IMR-90 (cell line): ENCODE measurements around the gene IL20RA. TPM values are rescaled to one million over a fixed set of nuclear protein-coding genes. Genes with fewer than 3 reads are reported as not detected.

Experiments
- ATAC-seq: fragments of 200-7000 bp; cut with Tn5 transposase; 2 replicates; pipeline ENCODE4 v1.9.1; 2020; ENCODE audit warnings: low read depth, mild to moderate bottlenecking, moderate library complexity
- BruUV-seq: library from RNA; stranded (reverse); fragments of 400-500 nt; replicated peaks from 2 replicates; lab custom pipeline; 2021; lab: Mats Ljungman, UMichigan
- CTCF ChIA-PET: fragments of 300-600 bp; formaldehyde crosslinking; extraction: SDS; loops from one replicate; lab custom pipeline; 2021; ENCODE audit warnings: antibody characterized with exemption; lab: Yijun Ruan, JAX
- POLR2A ChIA-PET: fragments of 300-600 bp; sonication (Branson Sonifier 250); formaldehyde crosslinking; loops from one replicate; lab custom pipeline; 2022; ENCODE audit warnings: antibody characterized with exemption; ENCODE audit not compliant: unreplicated experiment; lab: Charles Lee
- DNase-seq: peaks from one replicate; pipeline ENCODE4 v3.0.0; 2013
- H2AFZ ChIP-seq: replicated peaks from 2 replicates; pipeline ENCODE3; 2013; ENCODE audit warnings: low read length, mild to moderate bottlenecking; ENCODE audit not compliant: poor library complexity
- H2AK5ac ChIP-seq: 2 replicates; pipeline ENCODE4 v1.6.1; 2013; ENCODE audit warnings: low read depth, low read length, inconsistent platforms
- H2AK9ac ChIP-seq: replicated peaks from 2 replicates; pipeline ENCODE3; 2013; ENCODE audit warnings: mild to moderate bottlenecking, low read depth, low read length, moderate library complexity; ENCODE audit not compliant: poor library complexity
- H2BK120ac ChIP-seq: 2 replicates; pipeline ENCODE4 v1.6.1; 2013; ENCODE audit warnings: low read depth, low read length, inconsistent platforms
- H2BK15ac ChIP-seq: 3 replicates; pipeline ENCODE4 v1.6.1; 2013; ENCODE audit warnings: low read depth, low read length, inconsistent platforms
- H2BK20ac ChIP-seq: 2 replicates; pipeline ENCODE4 v1.6.1; 2013; ENCODE audit warnings: low read depth, mild to moderate bottlenecking, inconsistent platforms, low read length, moderate library complexity
- H2BK5ac ChIP-seq: 2 replicates; pipeline ENCODE4 v1.6.1; 2013; ENCODE audit warnings: mild to moderate bottlenecking, low read depth, low read length, inconsistent platforms; ENCODE audit not compliant: poor library complexity, severe bottlenecking
- H3K14ac ChIP-seq: replicated peaks from 2 replicates; pipeline ENCODE4 v1.6.1; 2013; ENCODE audit warnings: low read depth, low read length, inconsistent platforms
- H3K18ac ChIP-seq: 2 replicates; pipeline ENCODE4 v1.6.1; 2013; ENCODE audit warnings: low read depth, low read length, control low read depth
- H3K23ac ChIP-seq: 2 replicates; pipeline ENCODE4 v1.6.1; 2013; ENCODE audit warnings: low read depth, low read length, inconsistent platforms
- H3K27ac ChIP-seq: 2 replicates; pipeline ENCODE4 v1.5.1; 2013; ENCODE audit warnings: mild to moderate bottlenecking, control low read depth, low read length; ENCODE audit not compliant: insufficient read depth
- H3K27me3 ChIP-seq: 2 replicates; pipeline ENCODE4 v1.6.1; 2013; ENCODE audit warnings: low read length; ENCODE audit not compliant: control insufficient read depth, insufficient read depth
- H3K36me3 ChIP-seq: 2 replicates; pipeline ENCODE4 v1.6.1; 2013; ENCODE audit warnings: low read length, mixed read lengths; ENCODE audit not compliant: control insufficient read depth, insufficient read depth
- H3K4ac ChIP-seq: 2 replicates; pipeline ENCODE4 v1.6.1; 2013; ENCODE audit warnings: low read depth, low read length, inconsistent platforms
- H3K4me1 ChIP-seq: 2 replicates; pipeline ENCODE4 v1.6.1; 2013; ENCODE audit warnings: low read length, mixed read lengths; ENCODE audit not compliant: control insufficient read depth, insufficient read depth
- H3K4me2 ChIP-seq: 2 replicates; pipeline ENCODE4 v1.6.1; 2013; ENCODE audit warnings: low read depth, mild to moderate bottlenecking, control low read depth, low read length, moderate library complexity
- H3K4me3 ChIP-seq: 2 replicates; pipeline ENCODE4 v1.5.1; 2013; ENCODE audit warnings: low read depth, mild to moderate bottlenecking, control low read depth, low read length, moderate library complexity; ENCODE audit not compliant: insufficient read depth
- H3K56ac ChIP-seq: 2 replicates; pipeline ENCODE4 v1.6.1; 2013; ENCODE audit warnings: low read length, inconsistent platforms; ENCODE audit not compliant: insufficient read depth; ENCODE audit errors: extremely low read depth
- H3K79me1 ChIP-seq, 2 experiments: 2 replicates each; pipeline ENCODE4 v1.6.1; 2013; ENCODE audit warnings: low read length in 2 of 2, inconsistent platforms in 1 of 2, low read depth in 1 of 2
- H3K9ac ChIP-seq: 2 replicates; pipeline ENCODE4 v1.6.1; 2013; ENCODE audit warnings: low read depth, low read length, control low read depth
- H3K9me1 ChIP-seq: 2 replicates; pipeline ENCODE4 v1.6.1; 2013; ENCODE audit warnings: low read length, inconsistent platforms; ENCODE audit not compliant: insufficient read depth
- H3K9me3 ChIP-seq: 2 replicates; pipeline ENCODE4 v1.6.1; 2013; ENCODE audit warnings: low read length; ENCODE audit not compliant: control insufficient read depth, insufficient read depth
- H4K20me1 ChIP-seq: 2 replicates; pipeline ENCODE4 v1.6.1; 2013; ENCODE audit warnings: low read length, inconsistent platforms; ENCODE audit not compliant: insufficient read depth
- H4K5ac ChIP-seq: 2 replicates; pipeline ENCODE4 v1.6.1; 2013; ENCODE audit warnings: mild to moderate bottlenecking, low read depth, low read length, control low read depth
- H4K8ac ChIP-seq, 2 experiments: 2 replicates each; pipeline ENCODE4 v1.6.1; 2013; ENCODE audit warnings: low read depth in 2 of 2, low read length in 2 of 2, control low read depth in 1 of 2, inconsistent platforms in 1 of 2
- H4K91ac ChIP-seq: 2 replicates; pipeline ENCODE4 v1.6.1; 2013; ENCODE audit warnings: low read depth, low read length, inconsistent platforms; ENCODE audit not compliant: insufficient read depth
- MAFK ChIP-seq: IDR thresholded peaks from 2 replicates; pipeline ENCODE4 v1.6.1; 2012; ENCODE audit warnings: low read depth, low read length, improper control_type of control experiment
- NFE2L2 ChIP-seq: fragments of 150-350 bp; IDR thresholded peaks from 2 replicates; pipeline ENCODE4 v1.6.1; 2016; ENCODE audit warnings: low read depth, mild to moderate bottlenecking, low read length
- dilution Hi-C: fragments of 300-500 bp; cut with HindIII; formaldehyde crosslinking; loops from one replicate; pipeline ENCODE4 v1.14.3; 2018; ENCODE audit warnings: low sequenced_read_pairs; ENCODE audit not compliant: unreplicated experiment
- in situ Hi-C: fragments of 300-500 bp; cut with MboI; formaldehyde crosslinking; loops from 3 replicates; pipeline ENCODE4 v1.14.3; 2019; ENCODE audit warnings: low sequenced_read_pairs, inconsistent platforms, mixed read lengths
- intact Hi-C: fragments of 100-400 bp; cut with micrococcal nuclease; formaldehyde crosslinking; loops from 2 replicates; pipeline ENCODE4 v1.10.0; 2022
- polyA plus RNA-seq, 3 experiments: library from polyadenylated mRNA; depleted of rRNA; stranded (reverse); fragments of >200 nt; gene quantifications; 2 replicates each; pipeline ENCODE4 v1.2.3, GENCODE V29; 2012; ENCODE audit warnings: low replicate concordance in 1 of 3
- total RNA-seq: library from RNA; depleted of rRNA; stranded (reverse); fragments of >200 nt; gene quantifications from 2 replicates; pipeline ENCODE4 v1.2.3, GENCODE V29; 2012

The IL20RA gene
- total and polyA plus RNA-seq, 2 of the 4 experiments (the other 2 are of a cell fraction): 0.02 TPM; not detected in 1

DNA sequence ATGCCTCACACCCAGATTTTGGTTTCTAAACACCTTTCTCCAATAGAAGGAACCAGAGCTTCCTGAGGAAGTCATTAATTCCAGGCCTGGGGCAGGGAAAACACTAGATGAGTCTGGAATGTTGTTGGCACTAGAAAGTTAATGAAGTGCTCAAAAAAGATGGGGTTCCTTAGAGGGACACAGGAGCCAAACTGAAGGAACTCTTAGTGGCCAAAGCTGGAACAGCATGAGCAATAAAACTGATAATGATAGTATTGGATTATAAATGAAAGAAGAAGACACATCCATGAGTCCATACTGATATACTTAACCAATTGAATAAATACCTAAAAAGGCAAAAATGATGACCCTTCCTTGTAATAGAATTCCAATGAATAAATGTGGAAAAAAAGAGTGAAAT is 4.4 kb downstream of the IL20RA start:
- no peak overlapping the region for H3K23ac ChIP-seq
- H2BK120ac ChIP-seq: no peak overlapping the region
- CTCF ChIA-PET: interaction anchor here (1.2 kb wide), 1 partner anchor 27 kb away, joined by 5 read pairs; no protein-coding TSS in a partner anchor
- BruUV-seq: no TSS peak
- ATAC-seq (no peak), DNase-seq (no peak)
- no peak overlapping the region for H2BK5ac ChIP-seq
- intact Hi-C loops: no loop called here
- H4K91ac ChIP-seq: no peak overlapping the region
- H3K36me3 ChIP-seq: no peaks in the 10 kb centered on the region
- H3K27ac ChIP-seq: no peak overlapping the region
- H3K4me3 ChIP-seq: no peak overlapping the region
- H2BK20ac ChIP-seq: no peak overlapping the region
- H3K4ac ChIP-seq: no peak overlapping the region
- no peak overlapping the region for H2AFZ ChIP-seq
- in situ Hi-C loops: no loop called here
- dilution Hi-C loops: no loop called here
- H2BK15ac ChIP-seq: no peak overlapping the region
- POLR2A ChIA-PET: no interaction called here
- no peak overlapping the region for H3K9ac ChIP-seq
- H2AK9ac ChIP-seq: no peak overlapping the region
- H3K9me1 ChIP-seq: no peaks in the 10 kb centered on the region
- TF ChIP-seq NFE2L2: no peak
- no peak for TF ChIP-seq MAFK
- H3K4me2 ChIP-seq: no peak overlapping the region
- H2AK5ac ChIP-seq: no peak overlapping the region
- H4K20me1 ChIP-seq: no peaks in the 10 kb centered on the region
- no peaks in the 10 kb centered on the region for H3K4me1 ChIP-seq
- no peaks in the 10 kb centered on the region for H3K9me3 ChIP-seq
- H3K79me1 ChIP-seq: no peaks in the 10 kb centered on the region
- H3K56ac ChIP-seq: no peak overlapping the region
- H3K14ac ChIP-seq: no peak overlapping the region
- no peak overlapping the region for H4K5ac ChIP-seq
- H3K18ac ChIP-seq: no peak overlapping the region
- H3K27me3 ChIP-seq: peaks cover 31% of the 10 kb centered on the region
- H4K8ac ChIP-seq: no peak overlapping the region
